Measurements from ENCODE around the gene PPP1CC.

Gene PPP1CC

DNA sequence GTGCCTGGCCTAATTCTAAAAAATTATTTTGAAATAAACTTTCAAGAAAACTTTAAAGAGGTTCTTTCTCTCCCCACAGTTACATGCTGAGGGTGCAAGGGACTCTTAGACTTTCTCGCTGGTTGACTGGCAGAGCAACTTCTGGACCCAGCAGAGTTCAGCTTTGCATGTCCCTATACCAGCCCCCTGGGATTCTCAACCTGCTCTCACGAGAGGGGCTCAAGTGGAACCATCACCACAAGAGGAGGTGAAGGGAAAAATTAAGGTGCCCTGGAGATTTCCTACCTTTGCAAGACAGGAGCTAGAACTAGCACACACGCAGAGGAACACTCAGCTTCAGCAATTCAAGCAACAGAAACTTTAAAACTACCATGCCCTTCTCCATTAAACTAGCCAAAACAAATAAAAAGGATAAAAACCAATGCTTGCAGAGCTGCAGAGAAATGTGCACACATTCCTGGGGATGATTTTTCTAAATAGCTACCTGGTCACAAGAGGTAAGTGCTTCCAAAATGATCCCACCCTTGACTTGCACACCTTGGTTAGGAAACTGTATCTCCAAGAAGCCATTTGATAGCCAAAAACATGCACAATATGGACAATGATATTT, 56.3 kb downstream of the PPP1CC start:
- no peak overlapping the region for H3K4me3 ChIP-seq (ENCODE audit: low read depth, low read length)
- TF ChIP-seq, protein P1, sequence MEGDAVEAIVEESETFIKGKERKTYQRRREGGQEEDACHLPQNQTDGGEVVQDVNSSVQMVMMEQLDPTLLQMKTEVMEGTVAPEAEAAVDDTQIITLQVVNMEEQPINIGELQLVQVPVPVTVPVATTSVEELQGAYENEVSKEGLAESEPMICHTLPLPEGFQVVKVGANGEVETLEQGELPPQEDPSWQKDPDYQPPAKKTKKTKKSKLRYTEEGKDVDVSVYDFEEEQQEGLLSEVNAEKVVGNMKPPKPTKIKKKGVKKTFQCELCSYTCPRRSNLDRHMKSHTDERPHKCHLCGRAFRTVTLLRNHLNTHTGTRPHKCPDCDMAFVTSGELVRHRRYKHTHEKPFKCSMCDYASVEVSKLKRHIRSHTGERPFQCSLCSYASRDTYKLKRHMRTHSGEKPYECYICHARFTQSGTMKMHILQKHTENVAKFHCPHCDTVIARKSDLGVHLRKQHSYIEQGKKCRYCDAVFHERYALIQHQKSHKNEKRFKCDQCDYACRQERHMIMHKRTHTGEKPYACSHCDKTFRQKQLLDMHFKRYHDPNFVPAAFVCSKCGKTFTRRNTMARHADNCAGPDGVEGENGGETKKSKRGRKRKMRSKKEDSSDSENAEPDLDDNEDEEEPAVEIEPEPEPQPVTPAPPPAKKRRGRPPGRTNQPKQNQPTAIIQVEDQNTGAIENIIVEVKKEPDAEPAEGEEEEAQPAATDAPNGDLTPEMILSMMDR (IDR thresholded peaks at IDR 0.05; ENCODE audit: low read depth, low read length, missing control alignments): no peak
- DNase-seq (ENCODE audit: low read depth): no peak
- in situ Hi-C loops (cut with HindIII; ENCODE audit: low sequenced_read_pairs): no loop called here

DNA sequence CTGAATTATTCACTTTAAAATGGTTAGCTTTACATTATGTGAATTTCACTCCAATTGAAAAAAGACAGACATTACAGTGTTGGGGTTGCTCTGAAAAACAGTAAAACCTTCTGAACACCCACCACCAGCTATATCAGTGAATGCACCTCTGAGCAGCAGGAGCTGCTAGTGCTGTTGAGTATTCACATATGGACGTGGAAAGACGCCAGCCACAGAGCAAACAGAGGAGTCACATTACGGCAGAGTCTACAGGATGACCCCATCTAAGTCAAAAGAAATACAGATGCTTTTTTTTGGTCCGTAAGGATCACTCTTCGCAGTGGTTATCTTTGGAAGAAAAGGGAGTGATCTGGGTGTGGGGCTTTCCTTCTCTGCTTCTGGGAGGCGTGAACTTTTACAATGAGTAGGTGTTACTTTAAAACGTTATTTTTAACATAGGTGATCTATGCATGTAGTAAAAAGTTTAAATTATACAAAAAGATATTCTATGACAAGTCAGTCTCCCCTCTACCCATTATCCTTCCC, 58.3 kb downstream of the PPP1CC start:
- TF ChIP-seq, protein P1 (IDR thresholded peaks at IDR 0.05; ENCODE audit: low read depth, low read length, missing control alignments): no peak
- DNase-seq (ENCODE audit: low read depth): no peak
- no peak overlapping the region for H3K4me3 ChIP-seq (ENCODE audit: low read depth, low read length)
- in situ Hi-C loops (cut with HindIII; ENCODE audit: low sequenced_read_pairs): no loop called here

DNA sequence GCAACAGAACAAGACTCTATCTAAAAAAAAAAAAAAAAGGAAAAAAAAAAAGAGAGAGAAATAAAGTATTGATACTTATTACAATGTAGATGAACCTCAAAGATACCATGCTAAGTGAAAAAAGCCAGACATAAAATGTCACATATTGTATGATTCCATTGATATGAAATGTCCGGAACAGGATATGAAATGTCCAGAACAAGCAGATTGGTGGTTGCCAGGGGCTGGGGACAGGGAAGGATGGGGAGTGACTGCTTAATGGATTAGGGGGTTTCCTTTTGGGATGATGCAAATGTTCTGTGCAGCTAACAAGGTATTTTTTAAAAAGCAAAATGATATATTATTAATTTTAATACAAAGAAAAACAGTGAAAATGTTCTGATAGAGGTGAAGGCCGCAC, 58.8 kb downstream of the PPP1CC start:
- TF ChIP-seq, protein P1 (IDR thresholded peaks at IDR 0.05; ENCODE audit: low read depth, low read length, missing control alignments): no peak
- in situ Hi-C loops (cut with HindIII; ENCODE audit: low sequenced_read_pairs): no loop called here
- DNase-seq (ENCODE audit: low read depth): no peak
- H3K4me3 ChIP-seq (ENCODE audit: low read depth, low read length): no peak overlapping the region

DNA sequence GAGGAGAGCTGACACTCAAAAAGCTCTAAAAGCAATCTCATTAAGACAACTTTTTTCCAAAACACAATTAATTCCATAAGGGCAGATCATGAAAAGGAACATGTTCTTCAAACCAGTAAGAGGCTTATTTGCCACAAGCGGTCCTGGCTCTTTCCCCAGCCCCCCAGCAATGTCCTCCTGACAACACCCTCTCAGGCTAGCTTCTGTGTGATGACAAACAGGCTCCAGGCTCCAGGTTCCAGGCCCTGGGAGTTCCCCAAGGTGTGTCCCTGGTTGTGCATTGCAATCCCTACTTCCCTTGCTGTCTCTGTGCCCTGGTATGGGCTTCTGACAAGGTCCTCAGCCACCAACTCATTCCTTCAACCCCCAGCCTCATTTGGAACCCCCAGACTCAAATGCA, 62.7 kb downstream of the PPP1CC start:
- in situ Hi-C loops (cut with HindIII; ENCODE audit: low sequenced_read_pairs): no loop called here
- no peak overlapping the region for H3K4me3 ChIP-seq (ENCODE audit: low read depth, low read length)
- TF ChIP-seq, protein P1 (IDR thresholded peaks at IDR 0.05; ENCODE audit: low read depth, low read length, missing control alignments): no peak

DNA sequence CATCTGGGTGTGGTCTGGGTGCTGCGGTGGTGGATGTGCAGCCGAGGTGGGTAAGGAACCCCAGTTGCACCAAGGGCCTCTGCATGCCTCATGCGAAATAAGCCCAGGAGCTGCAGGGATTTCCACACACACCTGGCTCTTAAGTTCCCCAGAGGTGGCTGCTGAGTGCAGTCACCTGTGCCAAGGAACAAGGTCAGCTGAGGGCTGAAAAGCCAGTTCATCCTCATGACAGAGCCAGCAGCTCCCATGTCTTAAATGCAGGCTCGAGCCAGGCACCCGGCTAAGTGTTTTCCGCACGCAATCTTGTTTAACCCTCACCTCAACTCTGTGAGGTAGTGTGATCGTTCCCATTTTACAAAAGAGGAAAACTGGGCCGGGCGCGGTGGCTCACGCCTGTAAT, 63.5 kb downstream of the PPP1CC start:
- DNase-seq (ENCODE audit: low read depth): no peak
- TF ChIP-seq, protein P1 (IDR thresholded peaks at IDR 0.05; ENCODE audit: low read depth, low read length, missing control alignments): no peak
- in situ Hi-C loops (cut with HindIII; ENCODE audit: low sequenced_read_pairs): no loop called here
- no peak overlapping the region for H3K4me3 ChIP-seq (ENCODE audit: low read depth, low read length)

More for the DNA sequence above, 62.7 kb downstream of the PPP1CC start:
- DNase-seq (ENCODE audit: low read depth): no peak

DNA sequence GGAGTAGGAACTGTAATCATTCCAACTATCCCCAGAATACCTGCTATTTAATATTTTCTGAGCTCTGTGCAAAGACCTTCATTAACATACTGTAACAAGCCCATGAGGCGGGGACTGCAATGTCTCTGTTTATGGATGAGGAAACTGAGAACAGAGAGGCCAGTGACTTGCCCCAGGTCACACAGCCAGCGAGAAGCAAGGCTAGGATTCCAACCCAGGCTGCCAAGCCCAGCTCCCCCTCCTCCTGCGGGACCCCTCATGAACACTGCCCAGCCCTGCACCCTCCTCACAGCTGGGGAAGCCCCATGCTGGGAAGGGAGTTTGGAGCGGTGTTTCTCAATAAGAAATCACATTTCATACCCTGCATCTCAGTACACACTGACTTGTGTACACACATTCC, 64.7 kb downstream of the PPP1CC start:
- no peak for DNase-seq (ENCODE audit: low read depth)
- in situ Hi-C loops (cut with HindIII; ENCODE audit: low sequenced_read_pairs): no loop called here
- TF ChIP-seq, protein P1 (IDR thresholded peaks at IDR 0.05; ENCODE audit: low read depth, low read length, missing control alignments): no peak
- H3K4me3 ChIP-seq (ENCODE audit: low read depth, low read length): no peak overlapping the region

All from astrocyte of the cerebellum (primary cell).